Trophoblast cell (in vitro differentiated cells and primary cell): ENCODE measurements around the gene LIPA.

ENCODE experiments used
- DNase-seq, 2 donors: peaks; one replicate each; pipeline ENCODE4 v3.0.0-alpha.2; 2016
- H2AFZ ChIP-seq: 2 replicates; pipeline ENCODE4 v1.6.1; 2013; ENCODE audit warnings: low read length, moderate library complexity, mild to moderate bottlenecking; ENCODE audit not compliant: insufficient read depth, poor library complexity
- H2AK5ac ChIP-seq: 2 replicates; pipeline ENCODE4 v1.6.1; 2013; ENCODE audit warnings: mild to moderate bottlenecking, low read length
- H2BK120ac ChIP-seq: 2 replicates; pipeline ENCODE4 v1.6.1; 2013; ENCODE audit warnings: low read length, mild to moderate bottlenecking, moderate library complexity; ENCODE audit not compliant: insufficient read depth, poor library complexity
- H2BK12ac ChIP-seq: 2 replicates; pipeline ENCODE4 v1.6.1; 2013; ENCODE audit warnings: mild to moderate bottlenecking, low read length, moderate library complexity
- H2BK5ac ChIP-seq: 2 replicates; pipeline ENCODE4 v1.6.1; 2013; ENCODE audit warnings: low read length, low read depth, moderate library complexity, mild to moderate bottlenecking; ENCODE audit not compliant: poor library complexity
- H3K14ac ChIP-seq: 2 replicates; pipeline ENCODE4 v1.6.1; 2013; ENCODE audit warnings: mild to moderate bottlenecking, low read length
- H3K18ac ChIP-seq: 2 replicates; pipeline ENCODE4 v1.6.1; 2013; ENCODE audit warnings: mild to moderate bottlenecking, low read length
- H3K23ac ChIP-seq: 2 replicates; pipeline ENCODE4 v1.6.1; 2013; ENCODE audit warnings: low read length
- H3K27ac ChIP-seq: 2 replicates; pipeline ENCODE4 v1.5.1; 2013; ENCODE audit warnings: low read depth, mild to moderate bottlenecking, inconsistent platforms, low read length, moderate library complexity
- H3K27me3 ChIP-seq: 2 replicates; pipeline ENCODE4 v1.6.1; 2013; ENCODE audit warnings: inconsistent platforms, mild to moderate bottlenecking, low read length, moderate library complexity; ENCODE audit not compliant: insufficient read depth
- H3K36me3 ChIP-seq, 2 experiments: 1 replicate in 1 of 2; 2 replicates in 1 of 2; pipeline ENCODE4 v1.6.1; 2013; ENCODE audit warnings: low read length in 2 of 2, mild to moderate bottlenecking in 2 of 2, moderate library complexity in 1 of 2; ENCODE audit not compliant: insufficient read depth in 2 of 2, control insufficient read depth in 1 of 2
- H3K4ac ChIP-seq: 2 replicates; pipeline ENCODE4 v1.6.1; 2013; ENCODE audit warnings: low read depth, mild to moderate bottlenecking, low read length, moderate library complexity
- H3K4me1 ChIP-seq, 2 experiments: 1 replicate in 1 of 2; 2 replicates in 1 of 2; pipeline ENCODE4 v1.6.1; 2013; ENCODE audit warnings: low read length in 2 of 2, mild to moderate bottlenecking in 2 of 2, moderate library complexity in 1 of 2; ENCODE audit not compliant: insufficient read depth in 2 of 2, control insufficient read depth in 1 of 2
- H3K4me2 ChIP-seq: 2 replicates; pipeline ENCODE4 v1.6.1; 2013; ENCODE audit warnings: inconsistent platforms, mild to moderate bottlenecking, low read length, moderate library complexity
- H3K4me3 ChIP-seq: 2 replicates; pipeline ENCODE4 v1.5.1; 2013; ENCODE audit warnings: mild to moderate bottlenecking, low read depth, low read length, inconsistent platforms
- H3K79me1 ChIP-seq: one replicate; pipeline ENCODE4 v1.6.1; 2013; ENCODE audit warnings: low read length
- H3K79me2 ChIP-seq: 2 replicates; pipeline ENCODE4 v1.6.1; 2013; ENCODE audit warnings: low read length, mild to moderate bottlenecking; ENCODE audit not compliant: control insufficient read depth, insufficient read depth, poor library complexity
- H3K9ac ChIP-seq: 2 replicates; pipeline ENCODE4 v1.6.1; 2013; ENCODE audit warnings: mild to moderate bottlenecking, low read length
- H3K9me3 ChIP-seq: 2 replicates; pipeline ENCODE4 v1.6.1; 2013; ENCODE audit warnings: low read depth, mild to moderate bottlenecking, control low read depth, inconsistent platforms, low read length; ENCODE audit not compliant: insufficient read depth
- H4K12ac ChIP-seq: 2 replicates; pipeline ENCODE4 v1.6.1; 2013; ENCODE audit warnings: low read depth, mild to moderate bottlenecking, low read length, moderate library complexity
- H4K8ac ChIP-seq: 2 replicates; pipeline ENCODE4 v1.6.1; 2013; ENCODE audit warnings: low read depth, mild to moderate bottlenecking, low read length, moderate library complexity
- H4K91ac ChIP-seq: one replicate; pipeline ENCODE4 v1.6.1; 2013; ENCODE audit warnings: low read depth, mild to moderate bottlenecking, low read length, moderate library complexity
- WGBS: extraction: QIAGEN DNeasy Blood & Tissue Kit; methylation state at CpG from one replicate; pipeline ENCODE4 v1.1.7; 2013; ENCODE audit warnings: missing lambda C conversion rate; ENCODE audit not compliant: insufficient read length, insufficient coverage; ENCODE audit errors: extremely low coverage; 5-methylcytosine and 5-hydroxymethylcytosine counted together

Gene LIPA

DNA sequence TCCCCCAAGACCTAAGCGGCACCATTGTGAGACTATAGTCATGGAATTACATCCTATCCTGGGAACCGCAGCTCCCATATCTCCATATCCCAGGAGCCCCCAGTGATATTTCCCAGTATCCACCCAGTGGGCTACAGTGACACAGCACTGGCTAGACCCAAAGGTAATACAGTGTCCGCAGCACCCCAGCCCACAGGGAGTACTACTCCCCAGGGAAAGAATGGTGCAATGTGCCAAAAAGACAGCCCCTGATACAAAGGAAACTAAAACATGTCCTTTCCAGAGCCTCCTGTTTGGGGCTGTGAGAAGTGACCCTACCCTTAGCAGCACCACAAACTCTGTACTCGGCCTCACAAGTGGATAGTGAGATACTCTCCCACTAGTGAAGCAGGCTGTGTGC is 45.8 kb upstream of the LIPA start:
- H2AFZ ChIP-seq, result no peak overlapping the region
- no CpG with 5 or more reads among the region's 4 CpGs for WGBS

DNA sequence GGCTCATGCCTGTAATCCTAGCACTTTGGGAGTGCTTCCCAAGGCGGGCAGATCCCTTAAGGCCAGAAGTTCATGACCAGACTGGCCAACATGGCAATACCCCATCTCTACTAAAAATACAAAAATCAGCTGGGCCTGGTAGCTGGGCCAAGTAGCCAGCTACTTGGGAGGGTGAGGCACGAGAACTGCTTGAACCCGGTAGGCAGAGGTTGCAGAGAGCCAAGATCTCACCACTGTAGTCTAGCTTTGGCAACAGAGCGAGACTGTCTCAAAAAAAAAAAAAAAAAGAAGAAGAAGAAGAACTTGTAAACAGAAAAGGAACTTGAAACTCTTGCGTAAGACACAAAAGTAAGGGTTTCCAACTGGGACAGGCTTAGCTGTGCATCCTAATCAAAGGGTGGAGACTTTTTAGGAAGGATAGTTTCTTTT is 44.7 kb upstream of the LIPA start:
- Histone ChIP-seq H3K4me3 (no peak overlapping the region), H3K36me3 (no peaks in the 10 kb centered on the region), H3K9me3 (no peaks in the 10 kb centered on the region), H3K14ac (no peak overlapping the region), H2AFZ (no peak overlapping the region), H3K79me1 (no peaks in the 10 kb centered on the region), H2BK120ac (no peak overlapping the region), H3K4me1 (no peaks in the 10 kb centered on the region), H4K91ac (no peak overlapping the region), H3K23ac (no peak overlapping the region), H4K12ac (no peak overlapping the region), H2AK5ac (no peak overlapping the region), H3K27me3 (no peaks in the 10 kb centered on the region), H3K4me2 (no peak overlapping the region), H3K18ac (no peak overlapping the region), H3K9ac (no peak overlapping the region), H4K8ac (no peak overlapping the region), H2BK5ac (no peak overlapping the region), H2BK12ac (no peak overlapping the region), H3K79me2 (no peaks in the 10 kb centered on the region), H3K4ac (no peak overlapping the region), H3K27ac (no peak overlapping the region)
- no CpG with 5 or more reads among the region's 5 CpGs for WGBS
- peak in 1 of 2 donors; percentile 38 for DNase-seq

More for the DNA sequence above, 45.8 kb upstream of the LIPA start:
- H3K9ac ChIP-seq, result no peak overlapping the region
- H3K79me2 ChIP-seq, result no peaks in the 10 kb centered on the region
- H3K23ac ChIP-seq, result no peak overlapping the region
- H4K91ac ChIP-seq, result no peak overlapping the region
- no peaks in the 10 kb centered on the region for H3K79me1 ChIP-seq
- H3K4ac ChIP-seq, result no peak overlapping the region
- no peak overlapping the region for H4K8ac ChIP-seq
- no peak overlapping the region for H3K18ac ChIP-seq
- no peak for DNase-seq
- H3K4me3 ChIP-seq, result no peak overlapping the region
- no peak overlapping the region for H3K27ac ChIP-seq
- no peak overlapping the region for H2BK12ac ChIP-seq
- H4K12ac ChIP-seq, result no peak overlapping the region
- H2AK5ac ChIP-seq, result no peak overlapping the region
- H2BK120ac ChIP-seq, result no peak overlapping the region
- no peaks in the 10 kb centered on the region for H3K4me1 ChIP-seq
- no peaks in the 10 kb centered on the region for H3K9me3 ChIP-seq
- H2BK5ac ChIP-seq, result no peak overlapping the region
- H3K27me3 ChIP-seq, result no peaks in the 10 kb centered on the region
- H3K36me3 ChIP-seq, result no peaks in the 10 kb centered on the region
- H3K4me2 ChIP-seq, result no peak overlapping the region
- no peak overlapping the region for H3K14ac ChIP-seq

DNA sequence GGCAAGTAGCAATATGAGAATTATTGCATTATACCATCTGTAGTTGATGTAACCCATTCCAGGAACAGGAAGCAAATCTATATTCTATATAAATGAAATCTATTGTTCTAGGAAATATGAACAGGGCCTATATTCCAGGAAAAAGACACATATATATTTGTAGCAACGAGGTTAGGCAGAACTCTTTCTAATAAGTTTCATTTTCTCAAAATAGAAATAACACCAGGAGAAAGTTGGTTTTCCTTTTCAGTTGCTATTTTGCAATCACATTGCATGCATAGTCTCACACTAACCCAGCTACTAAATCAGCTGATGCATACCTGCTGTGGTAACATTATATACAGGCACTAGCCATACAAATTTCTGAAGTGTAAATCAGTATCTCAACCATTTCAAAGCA is 44.0 kb upstream of the LIPA start:
- Histone ChIP-seq H3K4ac (no peak overlapping the region), H2AFZ (no peak overlapping the region), H3K4me1 (no peaks in the 10 kb centered on the region), H3K79me2 (no peaks in the 10 kb centered on the region), H3K4me2 (no peak overlapping the region), H3K36me3 (no peaks in the 10 kb centered on the region), H2BK120ac (no peak overlapping the region), H3K9me3 (no peaks in the 10 kb centered on the region), H2BK5ac (no peak overlapping the region), H3K18ac (no peak overlapping the region), H3K79me1 (no peaks in the 10 kb centered on the region), H3K27me3 (no peaks in the 10 kb centered on the region), H4K8ac (no peak overlapping the region), H2BK12ac (no peak overlapping the region), H3K14ac (no peak overlapping the region), H3K4me3 (no peak overlapping the region), H3K9ac (no peak overlapping the region), H3K27ac (no peak overlapping the region), H3K23ac (no peak overlapping the region), H2AK5ac (no peak overlapping the region), H4K12ac (no peak overlapping the region), H4K91ac (no peak overlapping the region)
- no CpG with 5 or more reads among the region's 1 CpG for WGBS
- DNase-seq, result peak; percentile 34 to 81

DNA sequence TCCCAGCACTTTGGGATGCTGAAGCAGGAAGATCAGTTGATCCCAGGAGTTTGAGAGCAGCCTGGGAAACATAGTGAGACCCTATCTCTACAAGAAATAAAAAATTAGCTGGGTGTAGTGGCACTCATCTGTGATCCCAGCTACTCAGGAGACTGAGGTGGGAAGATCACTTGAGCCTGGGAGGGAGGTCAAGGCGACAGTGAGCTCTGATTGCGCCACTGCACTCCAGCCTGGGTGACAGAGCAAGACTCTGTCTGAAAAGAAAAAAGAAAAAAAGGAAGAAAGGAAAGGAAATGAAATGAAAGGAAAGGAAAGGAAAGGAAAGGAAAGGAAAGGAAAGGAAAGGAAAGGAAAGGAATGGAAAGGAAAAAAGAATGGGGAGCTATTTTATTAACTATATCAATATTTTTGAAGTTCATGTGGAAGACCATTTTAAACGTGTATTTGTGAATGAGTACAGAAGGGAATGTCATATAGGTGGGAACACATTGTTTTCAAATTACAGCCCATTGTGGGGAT is 43.2 kb upstream of the LIPA start:
- Histone ChIP-seq H3K36me3 (no peaks in the 10 kb centered on the region), H3K27ac (no peak overlapping the region), H2BK5ac (no peak overlapping the region), H2AK5ac (no peak overlapping the region), H3K4ac (no peak overlapping the region), H3K79me2 (no peaks in the 10 kb centered on the region), H3K23ac (no peak overlapping the region), H3K18ac (no peak overlapping the region), H2AFZ (no peak overlapping the region), H2BK120ac (no peak overlapping the region), H4K12ac (no peak overlapping the region), H3K4me3 (no peak overlapping the region), H2BK12ac (no peak overlapping the region), H3K14ac (no peak overlapping the region), H3K9ac (no peak overlapping the region), H3K9me3 (no peaks in the 10 kb centered on the region), H4K8ac (no peak overlapping the region), H4K91ac (no peak overlapping the region), H3K79me1 (no peaks in the 10 kb centered on the region), H3K4me2 (no peak overlapping the region), H3K4me1 (no peaks in the 10 kb centered on the region), H3K27me3 (no peaks in the 10 kb centered on the region)
- WGBS, result no CpG with 5 or more reads among the region's 3 CpGs
- DNase-seq, result no peak
